ENCODE data around the gene SRPK1. TPM values are rescaled to one million over a fixed set of nuclear protein-coding genes. Genes with fewer than 3 reads are reported as not detected.

Gene SRPK1
- total RNA-seq, 1 donor from 2014 or later: 36.0 TPM

DNA sequence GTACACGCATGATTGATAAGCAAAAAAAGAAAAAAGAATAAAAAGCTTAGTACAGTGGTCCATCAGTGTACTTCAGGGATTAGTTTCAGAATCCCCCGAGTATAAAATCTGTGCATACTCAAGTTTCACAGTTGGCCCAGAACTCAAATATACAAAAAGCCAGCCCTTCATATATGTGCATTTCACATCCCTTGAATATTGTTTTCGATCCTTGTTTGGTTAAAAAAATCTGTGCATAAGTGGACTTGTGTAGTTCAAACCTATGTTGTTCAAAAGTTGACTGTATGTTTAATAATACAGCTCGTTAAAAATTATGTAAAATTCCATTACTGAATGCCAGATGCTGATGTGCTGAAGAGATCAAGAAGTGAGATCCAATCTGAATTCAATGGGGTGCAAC, 61.5 kb downstream of the SRPK1 start:
- TF ChIP-seq, protein P1, sequence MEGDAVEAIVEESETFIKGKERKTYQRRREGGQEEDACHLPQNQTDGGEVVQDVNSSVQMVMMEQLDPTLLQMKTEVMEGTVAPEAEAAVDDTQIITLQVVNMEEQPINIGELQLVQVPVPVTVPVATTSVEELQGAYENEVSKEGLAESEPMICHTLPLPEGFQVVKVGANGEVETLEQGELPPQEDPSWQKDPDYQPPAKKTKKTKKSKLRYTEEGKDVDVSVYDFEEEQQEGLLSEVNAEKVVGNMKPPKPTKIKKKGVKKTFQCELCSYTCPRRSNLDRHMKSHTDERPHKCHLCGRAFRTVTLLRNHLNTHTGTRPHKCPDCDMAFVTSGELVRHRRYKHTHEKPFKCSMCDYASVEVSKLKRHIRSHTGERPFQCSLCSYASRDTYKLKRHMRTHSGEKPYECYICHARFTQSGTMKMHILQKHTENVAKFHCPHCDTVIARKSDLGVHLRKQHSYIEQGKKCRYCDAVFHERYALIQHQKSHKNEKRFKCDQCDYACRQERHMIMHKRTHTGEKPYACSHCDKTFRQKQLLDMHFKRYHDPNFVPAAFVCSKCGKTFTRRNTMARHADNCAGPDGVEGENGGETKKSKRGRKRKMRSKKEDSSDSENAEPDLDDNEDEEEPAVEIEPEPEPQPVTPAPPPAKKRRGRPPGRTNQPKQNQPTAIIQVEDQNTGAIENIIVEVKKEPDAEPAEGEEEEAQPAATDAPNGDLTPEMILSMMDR (IDR thresholded peaks at IDR 0.05): no peak
- H3K27ac Mint-ChIP-seq (ENCODE audit: unreplicated experiment): no peak overlapping the region
- H3K4me1 Mint-ChIP-seq (ENCODE audit: unreplicated experiment): no peaks in the 10 kb centered on the region
- no peak for DNase-seq (ENCODE audit: extremely low spot score, unreplicated experiment)
- H3K36me3 Mint-ChIP-seq (ENCODE audit: unreplicated experiment): peaks cover 38% of the 10 kb centered on the region
- no peaks in the 10 kb centered on the region for H3K9me3 Mint-ChIP-seq (ENCODE audit: unreplicated experiment)
- H3K27me3 Mint-ChIP-seq (ENCODE audit: unreplicated experiment): no peaks in the 10 kb centered on the region
- H3K4me3 Mint-ChIP-seq (ENCODE audit: unreplicated experiment): no peak overlapping the region

- no peaks in the 10 kb centered on the region for H3K9me3 Mint-ChIP-seq (ENCODE audit: unreplicated experiment)
- H3K36me3 Mint-ChIP-seq (ENCODE audit: unreplicated experiment): peaks cover 31% of the 10 kb centered on the region
- H3K27ac Mint-ChIP-seq (ENCODE audit: unreplicated experiment): no peak overlapping the region
- no peak overlapping the region for H3K4me3 Mint-ChIP-seq (ENCODE audit: unreplicated experiment)
- no peaks in the 10 kb centered on the region for H3K4me1 Mint-ChIP-seq (ENCODE audit: unreplicated experiment)
- no peaks in the 10 kb centered on the region for H3K27me3 Mint-ChIP-seq (ENCODE audit: unreplicated experiment)
- DNase-seq (ENCODE audit: extremely low spot score, unreplicated experiment): no peak
- TF ChIP-seq, protein P1 (IDR thresholded peaks at IDR 0.05): no peak
These were observed 63.0 kb downstream of the SRPK1 start for GRCh38 chr6:35857853-35858252.

- no peak for DNase-seq (ENCODE audit: extremely low spot score, unreplicated experiment)
- H3K4me1 Mint-ChIP-seq (ENCODE audit: unreplicated experiment): no peaks in the 10 kb centered on the region
- no peaks in the 10 kb centered on the region for H3K9me3 Mint-ChIP-seq (ENCODE audit: unreplicated experiment)
- H3K36me3 Mint-ChIP-seq (ENCODE audit: unreplicated experiment): peaks cover 36% of the 10 kb centered on the region
- TF ChIP-seq, protein P1 (IDR thresholded peaks at IDR 0.05): no peak
- H3K27me3 Mint-ChIP-seq (ENCODE audit: unreplicated experiment): no peaks in the 10 kb centered on the region
- no peak overlapping the region for H3K4me3 Mint-ChIP-seq (ENCODE audit: unreplicated experiment)
- H3K27ac Mint-ChIP-seq (ENCODE audit: unreplicated experiment): no peak overlapping the region
These were observed 64.6 kb downstream of the SRPK1 start for GRCh38 chr6:35856250-35856649.

- peaks cover 6% of the 10 kb centered on the region for H3K9me3 Mint-ChIP-seq (ENCODE audit: unreplicated experiment)
- TF ChIP-seq, protein P1 (IDR thresholded peaks at IDR 0.05): no peak
- no peaks in the 10 kb centered on the region for H3K27me3 Mint-ChIP-seq (ENCODE audit: unreplicated experiment)
- H3K4me1 Mint-ChIP-seq (ENCODE audit: unreplicated experiment): no peaks in the 10 kb centered on the region
- H3K4me3 Mint-ChIP-seq (ENCODE audit: unreplicated experiment): no peak overlapping the region
- H3K27ac Mint-ChIP-seq (ENCODE audit: unreplicated experiment): no peak overlapping the region
- peaks cover 46% of the 10 kb centered on the region for H3K36me3 Mint-ChIP-seq (ENCODE audit: unreplicated experiment)
- DNase-seq (ENCODE audit: extremely low spot score, unreplicated experiment): no peak
These were observed 67.9 kb downstream of the SRPK1 start for GRCh38 chr6:35852994-35853393.

- peaks cover 35% of the 10 kb centered on the region for H3K36me3 Mint-ChIP-seq (ENCODE audit: unreplicated experiment)
- peaks cover 6% of the 10 kb centered on the region for H3K9me3 Mint-ChIP-seq (ENCODE audit: unreplicated experiment)
- TF ChIP-seq, protein P1 (IDR thresholded peaks at IDR 0.05): no peak
These were observed 70.7 kb downstream of the SRPK1 start for GRCh38 chr6:35850208-35850607.

More at GRCh38 chr6:35850208-35850607, 70.7 kb downstream of the SRPK1 start:
- no peaks in the 10 kb centered on the region for H3K4me1 Mint-ChIP-seq (ENCODE audit: unreplicated experiment)
- H3K4me3 Mint-ChIP-seq (ENCODE audit: unreplicated experiment): no peak overlapping the region
- H3K27me3 Mint-ChIP-seq (ENCODE audit: unreplicated experiment): no peaks in the 10 kb centered on the region
- no peak for DNase-seq (ENCODE audit: extremely low spot score, unreplicated experiment)
- no peak overlapping the region for H3K27ac Mint-ChIP-seq (ENCODE audit: unreplicated experiment)

All from osteocyte (in vitro differentiated cells).